OCI-LY3 (cell line): ENCODE results near the gene GARIN5B.

Experiments used
- EZH2phosphoT487 ChIP-seq: fragments of 200-600 bp; shearing (Covaris generic); IDR thresholded peaks from 2 replicates; pipeline ENCODE4 v1.6.1; 2018; ENCODE audit warnings: antibody characterized with exemption, mixed run types, low read depth
- TF ChIP-seq, protein P1 (sequence below): fragments of 200-600, 300-600 bp; sonication (generic); IDR thresholded peaks from 2 replicates; pipeline ENCODE4 v1.5.1; 2014; ENCODE audit warnings: antibody characterized with exemption, low read length, low read depth

DNA sequence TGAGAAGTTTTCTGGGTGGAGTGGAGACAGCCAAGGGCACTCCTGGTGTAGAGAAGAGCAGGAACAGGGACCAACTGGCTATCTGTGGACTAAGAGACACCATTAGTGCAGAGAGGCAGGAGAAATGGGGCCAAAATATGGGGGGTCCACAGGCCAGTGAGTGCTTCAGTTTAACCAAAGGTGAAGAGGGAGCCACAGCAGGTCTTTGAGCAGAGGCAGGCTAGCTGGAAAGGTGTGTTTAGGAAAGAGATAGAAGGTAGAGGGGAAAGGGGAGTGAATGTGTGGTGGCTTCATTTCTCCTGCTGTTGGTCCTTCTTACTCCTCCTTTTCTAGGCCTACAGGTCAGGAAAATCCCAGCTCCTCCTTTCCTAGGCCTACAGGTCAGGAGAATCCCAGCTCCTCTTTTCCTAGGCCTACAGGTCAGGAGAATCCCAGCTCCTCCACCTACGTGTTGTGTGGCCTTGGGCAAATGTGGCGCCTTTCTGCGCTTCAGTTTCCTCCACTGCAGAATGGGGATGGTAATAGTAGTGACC is 19.5 kb upstream of the GARIN5B start:
- TF ChIP-seq, protein P1, sequence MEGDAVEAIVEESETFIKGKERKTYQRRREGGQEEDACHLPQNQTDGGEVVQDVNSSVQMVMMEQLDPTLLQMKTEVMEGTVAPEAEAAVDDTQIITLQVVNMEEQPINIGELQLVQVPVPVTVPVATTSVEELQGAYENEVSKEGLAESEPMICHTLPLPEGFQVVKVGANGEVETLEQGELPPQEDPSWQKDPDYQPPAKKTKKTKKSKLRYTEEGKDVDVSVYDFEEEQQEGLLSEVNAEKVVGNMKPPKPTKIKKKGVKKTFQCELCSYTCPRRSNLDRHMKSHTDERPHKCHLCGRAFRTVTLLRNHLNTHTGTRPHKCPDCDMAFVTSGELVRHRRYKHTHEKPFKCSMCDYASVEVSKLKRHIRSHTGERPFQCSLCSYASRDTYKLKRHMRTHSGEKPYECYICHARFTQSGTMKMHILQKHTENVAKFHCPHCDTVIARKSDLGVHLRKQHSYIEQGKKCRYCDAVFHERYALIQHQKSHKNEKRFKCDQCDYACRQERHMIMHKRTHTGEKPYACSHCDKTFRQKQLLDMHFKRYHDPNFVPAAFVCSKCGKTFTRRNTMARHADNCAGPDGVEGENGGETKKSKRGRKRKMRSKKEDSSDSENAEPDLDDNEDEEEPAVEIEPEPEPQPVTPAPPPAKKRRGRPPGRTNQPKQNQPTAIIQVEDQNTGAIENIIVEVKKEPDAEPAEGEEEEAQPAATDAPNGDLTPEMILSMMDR, result no peak
- no peak for TF ChIP-seq EZH2phosphoT487
